ENCODE measurements around the gene KRT9.
"Not testable (repeated sequence)": the region's sequence is repeated elsewhere in the genome, so short reads cannot be mapped to it uniquely, and the experiment has no call there.

The KRT9 gene

GRCh38 chr17:41599680-41600079, 27.8 kb upstream of the KRT9 start:
- no peak for FAIRE-seq

DNA sequence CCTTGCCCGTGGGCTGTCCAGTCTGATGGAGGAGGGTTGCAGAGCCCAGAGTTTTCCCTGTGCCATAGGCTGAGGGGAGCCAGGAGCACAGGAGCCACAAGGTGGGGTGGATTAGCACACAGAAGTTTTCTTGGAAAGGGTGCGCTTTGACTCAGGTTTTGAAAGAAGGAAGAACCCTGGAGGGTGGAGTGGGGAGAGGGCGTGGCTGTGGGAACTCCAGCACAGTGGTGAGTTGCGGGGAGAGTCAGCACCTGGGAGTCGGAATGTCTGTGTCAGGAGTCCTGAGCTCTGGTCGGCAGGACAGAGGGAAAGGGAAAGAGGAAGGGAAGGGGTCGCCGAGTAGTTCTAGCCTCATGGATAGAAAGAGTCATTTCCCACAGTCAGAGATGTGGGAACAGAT, 23.7 kb upstream of the KRT9 start:
- FAIRE-seq: no peak

DNA sequence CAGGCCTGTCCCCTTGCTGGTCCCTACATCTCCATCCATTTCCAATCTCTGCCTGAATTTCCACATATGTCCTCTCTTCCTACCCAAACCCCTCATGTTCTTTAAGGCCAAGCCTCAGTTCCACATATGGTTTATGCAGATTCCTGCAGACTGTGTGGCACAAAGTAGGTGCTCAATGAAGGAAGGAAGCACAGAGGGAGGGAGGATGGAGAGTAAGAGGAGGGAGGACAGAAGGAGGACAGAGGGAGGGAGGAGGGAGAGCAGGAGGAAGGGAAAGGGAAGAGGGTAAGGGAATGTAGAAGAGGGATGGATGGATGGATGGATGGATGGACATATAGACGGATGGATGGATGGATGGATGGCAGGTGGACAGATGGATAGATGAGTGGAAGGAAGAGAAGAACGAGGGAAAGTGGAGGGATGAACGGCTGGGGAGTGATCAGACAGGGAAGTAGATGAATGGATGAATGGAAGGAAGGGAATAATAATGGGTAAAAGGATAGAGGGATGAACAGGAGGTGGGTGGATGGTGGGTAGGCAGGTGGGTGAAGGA, 22.6 kb upstream of the KRT9 start:
- FAIRE-seq: no peak

- FAIRE-seq: no peak
Observed at GRCh38 chr17:41593306-41593981, 21.6 kb upstream of the KRT9 start.

DNA sequence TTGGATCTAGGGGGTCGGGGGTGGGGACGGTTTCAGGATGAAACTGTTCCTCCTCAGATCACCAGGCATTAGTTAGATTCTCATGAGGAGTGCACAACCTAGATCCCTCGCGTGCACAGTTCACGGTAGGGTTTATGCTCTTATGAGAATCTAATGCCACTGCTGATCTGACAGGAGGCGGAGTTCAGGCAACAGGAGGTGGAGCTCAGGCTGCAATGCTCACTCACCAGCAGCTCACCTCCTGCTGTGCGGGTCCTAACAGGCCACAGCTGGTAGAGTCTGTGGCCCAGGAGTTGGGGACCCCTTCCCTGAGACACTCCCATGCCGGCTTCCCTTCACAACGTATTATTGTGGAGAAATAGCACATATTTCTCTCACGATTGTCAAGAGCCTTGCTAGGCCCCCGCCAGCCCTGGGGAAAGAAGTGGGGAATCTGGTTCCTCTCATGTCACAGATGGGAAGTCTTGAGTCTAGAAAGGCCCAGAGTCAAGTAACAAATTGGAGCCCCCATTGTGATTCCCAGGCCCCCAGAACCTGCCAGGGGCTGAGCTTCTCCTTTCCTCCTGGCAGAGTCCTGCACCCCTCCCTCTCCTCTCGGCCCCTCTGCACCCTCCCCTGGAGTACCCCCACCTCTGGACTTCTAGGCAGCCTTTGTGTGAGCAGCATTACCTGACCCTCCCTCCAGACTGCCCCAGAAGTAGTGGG, 20.9 kb upstream of the KRT9 start:
- FAIRE-seq: no peak

DNA sequence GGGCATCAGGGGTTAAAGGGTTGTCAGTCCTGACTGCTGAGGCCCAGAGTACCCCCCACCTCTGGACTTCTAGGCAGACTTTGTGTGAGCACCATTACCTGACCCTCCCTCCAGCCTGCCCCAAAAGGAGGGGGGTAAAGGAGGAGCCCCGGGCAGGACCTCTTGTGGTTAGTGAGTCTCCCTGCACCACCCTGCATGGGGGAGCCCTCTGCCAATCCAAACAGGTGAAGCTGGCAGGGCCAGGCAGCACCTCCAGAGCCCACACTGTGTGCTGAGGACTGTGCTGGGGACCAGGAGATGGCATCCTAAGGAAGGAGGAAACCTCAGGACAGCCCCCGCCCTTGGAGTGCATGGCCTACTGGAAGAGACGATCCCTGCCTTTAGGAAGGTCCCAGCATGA, 17.4 kb upstream of the KRT9 start:
- no peak for FAIRE-seq

DNA sequence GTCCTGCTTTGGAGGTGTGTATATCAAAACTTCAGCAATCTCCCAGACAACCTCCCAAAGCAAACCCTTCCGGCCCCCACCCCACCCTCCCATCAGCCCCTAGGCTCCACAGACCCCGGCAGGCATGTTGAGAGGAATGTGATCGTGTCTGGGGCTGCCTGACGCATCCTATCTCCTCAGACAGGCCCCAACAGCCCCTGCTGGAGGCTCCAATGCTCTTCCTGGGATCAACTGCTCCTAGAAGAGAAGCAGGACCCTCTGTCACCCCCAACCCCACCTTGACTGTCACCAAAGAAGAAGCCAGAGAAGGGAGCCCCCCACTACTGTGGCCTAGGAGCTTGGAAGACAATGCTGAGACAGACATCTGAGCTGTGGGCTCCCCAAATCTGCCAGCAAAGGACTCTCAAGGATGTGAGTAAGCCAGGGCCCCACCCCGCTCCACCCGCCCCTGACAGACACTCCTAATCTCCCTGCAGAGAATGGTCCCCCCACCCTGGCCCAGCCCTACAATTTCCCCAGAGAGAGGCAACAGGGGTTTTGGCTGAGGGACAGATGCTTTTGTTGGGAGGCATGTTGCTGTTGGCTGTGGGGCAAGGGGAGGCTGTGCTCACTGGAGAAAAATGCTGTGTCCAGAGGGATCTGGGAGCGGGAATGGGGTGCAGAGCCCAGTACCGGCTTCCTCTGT, 16.4 kb upstream of the KRT9 start:
- no peak for FAIRE-seq

GRCh38 chr17:41586863-41587495, 15.1 kb upstream of the KRT9 start, which contains the start of gene KRT14:
TSS of gene KRT14 (minus strand) at chr17:41586895. CDS start at chr17:41586834, 61 bp downstream.
- no peak for FAIRE-seq

DNA sequence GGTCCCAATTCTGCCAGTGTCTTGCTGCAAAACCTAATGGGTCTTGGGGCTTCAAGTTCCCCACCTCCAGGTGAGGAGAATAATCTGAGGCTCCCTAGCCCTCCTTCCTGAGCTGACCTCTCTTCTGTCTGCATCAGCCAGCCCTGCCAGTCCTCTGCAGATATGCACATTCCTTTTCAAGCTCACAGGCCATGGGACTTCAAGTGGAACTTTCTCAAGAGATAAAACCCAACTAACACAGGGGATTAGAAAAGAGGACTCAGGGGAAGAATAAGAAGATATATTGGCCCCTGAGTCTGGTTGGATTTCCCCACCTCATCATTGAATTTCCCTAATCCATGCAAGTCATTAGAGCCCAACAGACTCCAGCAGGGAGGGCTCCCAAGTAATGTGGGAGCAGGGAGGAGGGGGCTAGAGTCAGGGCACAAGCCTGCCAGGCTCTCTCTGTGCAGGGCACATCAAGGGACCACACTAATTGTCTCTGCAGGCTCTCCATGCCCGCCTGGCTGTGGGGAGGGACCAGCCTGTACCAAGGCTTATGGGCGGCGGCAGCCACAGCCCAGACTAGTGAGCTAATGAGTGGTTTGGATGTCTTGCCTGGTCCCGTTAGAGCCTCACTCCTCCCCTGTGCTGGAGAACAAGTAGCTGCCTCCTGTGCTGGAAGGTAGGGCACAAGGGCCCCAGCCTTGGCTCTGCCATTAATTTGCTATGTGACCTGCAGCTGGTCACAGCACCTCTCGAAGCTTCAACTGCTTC, 13.6 kb upstream of the KRT9 start:
- FAIRE-seq: no peak

DNA sequence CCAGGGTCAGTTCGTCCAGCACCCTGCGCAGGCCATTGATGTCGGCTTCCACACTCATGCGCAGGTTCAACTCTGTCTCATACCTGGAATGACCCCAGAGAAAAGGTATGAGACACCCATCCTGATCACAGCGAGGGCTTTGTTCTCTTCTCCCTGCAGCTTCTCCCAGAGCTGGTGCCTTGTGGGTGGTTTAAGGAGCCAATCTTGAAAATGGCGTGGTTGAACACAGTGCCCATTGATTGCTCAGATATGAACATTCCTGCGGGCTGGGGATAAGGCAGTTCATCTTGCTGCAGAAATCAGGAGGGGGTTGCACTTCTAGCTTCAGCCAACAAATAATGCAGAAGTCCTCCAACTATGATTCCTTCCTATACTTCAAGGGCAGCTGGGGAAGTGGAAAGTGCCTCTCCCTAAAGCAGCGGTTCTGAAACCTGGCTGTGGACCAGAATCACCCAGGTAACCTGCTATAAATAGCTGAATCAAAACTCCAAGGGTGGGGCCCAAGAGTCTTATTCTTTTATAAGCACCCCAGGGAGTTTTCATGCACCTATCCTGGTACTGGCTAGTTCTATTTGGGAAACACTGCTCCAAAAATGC, 12.6 kb upstream of the KRT9 start:
- FAIRE-seq: not testable (repeated sequence)

GRCh38 chr17:41583137-41584127, 11.6 kb upstream of the KRT9 start:
- no peak for FAIRE-seq

- FAIRE-seq: not testable (repeated sequence)
Observed at GRCh38 chr17:41582061-41582968, 10.5 kb upstream of the KRT9 start.

- no peak for FAIRE-seq
Observed at GRCh38 chr17:41581366-41582060, 9.7 kb upstream of the KRT9 start.

GRCh38 chr17:41580687-41581365, 9.0 kb upstream of the KRT9 start:
- FAIRE-seq: no peak

- FAIRE-seq: no peak
Observed at GRCh38 chr17:41580244-41580575, 8.4 kb upstream of the KRT9 start.

GRCh38 chr17:41579484-41580243, 7.8 kb upstream of the KRT9 start:
- FAIRE-seq: no peak

- FAIRE-seq: no peak
Observed at GRCh38 chr17:41578971-41579370, 7.1 kb upstream of the KRT9 start.

DNA sequence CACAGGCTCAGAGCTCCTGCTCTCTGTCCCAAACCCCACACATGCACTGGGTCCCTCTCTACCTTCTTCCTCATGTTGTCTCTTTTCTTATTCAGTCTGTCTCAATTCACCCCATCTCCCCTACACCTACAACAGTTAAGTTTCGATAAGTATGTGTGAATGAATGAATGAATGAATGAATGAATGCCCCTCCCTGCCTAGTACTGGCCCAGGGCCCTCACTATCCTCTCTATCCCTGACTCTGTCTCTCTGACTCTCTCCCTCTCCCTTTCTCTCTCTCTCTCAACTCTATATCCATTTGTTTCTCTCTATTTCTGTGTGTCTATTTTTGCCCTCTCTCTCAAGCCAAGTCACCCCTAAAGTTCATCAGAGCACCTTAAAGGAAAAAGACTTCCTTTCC, 6.7 kb upstream of the KRT9 start:
- no peak for FAIRE-seq
